DMS114 treated with DMSO at 0.1 percent for 48 hours (cell line): ENCODE data around the gene ESPN.
"Not testable (repeated sequence)": the region's sequence is repeated elsewhere in the genome, so short reads cannot be mapped to it uniquely, and the experiment has no call there.

Experiments used
- DNase-seq: peaks from one replicate; lab custom pipeline; 2025; ENCODE audit not compliant: unreplicated experiment; lab: John Stamatoyannopoulos, UW

ESPN gene

GRCh38 chr1:6477039-6477820 lies 52.7 kb downstream of the ESPN start:
- no peak for DNase-seq

- no peak for DNase-seq
Measured at GRCh38 chr1:6481820-6482219, 57.2 kb downstream of the ESPN start.

GRCh38 chr1:6483017-6483760 lies 58.6 kb downstream of the ESPN start:
- no peak for DNase-seq

- no peak for DNase-seq
Measured at GRCh38 chr1:6483761-6484117, 59.2 kb downstream of the ESPN start.

- no peak for DNase-seq
Measured at GRCh38 chr1:6484826-6485167, 60.2 kb downstream of the ESPN start.

- DNase-seq, result no peak
Measured at GRCh38 chr1:6485168-6486101, 60.9 kb downstream of the ESPN start.

- DNase-seq, result peak; percentile 58
Measured at GRCh38 chr1:6486433-6487011, 61.9 kb downstream of the ESPN start.

- no peak for DNase-seq
Measured at GRCh38 chr1:6487804-6488484, 63.4 kb downstream of the ESPN start.

GRCh38 chr1:6488602-6489382 lies 64.2 kb downstream of the ESPN start:
- no peak for DNase-seq

GRCh38 chr1:6489383-6489765 lies 64.8 kb downstream of the ESPN start:
- DNase-seq, result no peak

- peak; percentile 40 for DNase-seq
Measured at GRCh38 chr1:6489799-6490180, 65.2 kb downstream of the ESPN start.

GRCh38 chr1:6490181-6491080 lies 65.9 kb downstream of the ESPN start:
- DNase-seq, result peak; percentile 19

GRCh38 chr1:6491081-6491449 lies 66.5 kb downstream of the ESPN start:
- no peak for DNase-seq

- DNase-seq, result no peak
Measured at GRCh38 chr1:6491480-6491962, 66.9 kb downstream of the ESPN start, which contains the start of gene PLEKHG5. Gene PLEKHG5, minus strand, starts transcription at chr1:6491667. Its CDS starts 14,096 bp downstream, at chr1:6477571.

GRCh38 chr1:6491966-6492365 lies 67.4 kb downstream of the ESPN start:
- DNase-seq, result no peak

- DNase-seq, result not testable (repeated sequence)
Measured at GRCh38 chr1:6493834-6494223, 69.3 kb downstream of the ESPN start.

- no peak for DNase-seq
Measured at GRCh38 chr1:6494627-6495026, 70.1 kb downstream of the ESPN start.

- DNase-seq, result no peak
Measured at GRCh38 chr1:6495041-6495441, 70.5 kb downstream of the ESPN start.
